Stimulated activated CD4-positive, alpha-beta T cell treated with anti-CD3 and anti-CD28 coated beads, Interleukin-4, amount 100 ng/mL, for 1 hour (primary cell): ENCODE results near the gene KRCC1.

Experiments used
- DNase-seq: peaks from one replicate; pipeline ENCODE4 v3.0.0-alpha.2; 2020

Gene KRCC1

DNA sequence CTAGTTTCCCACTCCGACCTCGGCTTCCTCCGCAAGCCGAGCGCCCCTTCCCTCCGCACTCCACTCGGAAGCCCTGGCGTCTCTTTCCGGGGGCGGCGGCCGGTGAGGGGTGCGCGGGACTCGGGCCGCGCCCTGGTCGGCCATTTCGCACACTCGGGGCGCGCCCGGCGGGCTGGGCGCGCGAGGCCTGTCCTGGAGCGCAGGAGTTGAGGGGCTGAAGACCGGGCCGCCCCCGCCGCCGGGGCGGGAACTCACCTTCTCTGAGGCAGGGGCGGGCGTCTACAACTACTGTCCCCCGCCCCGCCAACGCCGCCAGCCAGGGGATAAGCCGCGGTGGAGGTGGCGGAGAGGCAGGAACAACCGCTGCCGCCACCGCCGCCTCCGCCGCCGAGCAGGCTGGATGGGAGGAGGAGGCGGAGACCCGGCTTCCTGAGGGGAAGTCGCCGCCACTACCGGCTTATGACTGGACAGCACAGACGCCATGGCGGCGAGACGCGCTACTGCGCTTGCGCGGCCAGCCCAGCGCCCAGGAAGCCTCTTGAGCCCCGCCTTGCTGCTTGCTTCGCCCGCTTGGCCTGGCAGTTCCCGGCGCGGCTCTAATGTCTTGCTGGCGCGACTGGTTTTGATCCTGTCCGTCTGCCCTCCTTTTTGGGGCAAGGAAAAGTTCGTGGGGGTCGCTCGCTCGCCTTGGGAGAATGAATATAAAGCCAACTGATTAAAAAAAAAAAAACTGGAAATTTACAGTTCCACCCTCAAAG lies at the start of gene KRCC1:
Gene KRCC1, minus strand, starts transcription at position 413 of the 758 bp plus-strand sequence. CDS start 27,220 bp downstream, outside the sequence.
- peak; percentile 93 for DNase-seq

- no peak for DNase-seq
Observed at GRCh38 chr2:88100489-88100858, 44.9 kb upstream of the KRCC1 start.

DNA sequence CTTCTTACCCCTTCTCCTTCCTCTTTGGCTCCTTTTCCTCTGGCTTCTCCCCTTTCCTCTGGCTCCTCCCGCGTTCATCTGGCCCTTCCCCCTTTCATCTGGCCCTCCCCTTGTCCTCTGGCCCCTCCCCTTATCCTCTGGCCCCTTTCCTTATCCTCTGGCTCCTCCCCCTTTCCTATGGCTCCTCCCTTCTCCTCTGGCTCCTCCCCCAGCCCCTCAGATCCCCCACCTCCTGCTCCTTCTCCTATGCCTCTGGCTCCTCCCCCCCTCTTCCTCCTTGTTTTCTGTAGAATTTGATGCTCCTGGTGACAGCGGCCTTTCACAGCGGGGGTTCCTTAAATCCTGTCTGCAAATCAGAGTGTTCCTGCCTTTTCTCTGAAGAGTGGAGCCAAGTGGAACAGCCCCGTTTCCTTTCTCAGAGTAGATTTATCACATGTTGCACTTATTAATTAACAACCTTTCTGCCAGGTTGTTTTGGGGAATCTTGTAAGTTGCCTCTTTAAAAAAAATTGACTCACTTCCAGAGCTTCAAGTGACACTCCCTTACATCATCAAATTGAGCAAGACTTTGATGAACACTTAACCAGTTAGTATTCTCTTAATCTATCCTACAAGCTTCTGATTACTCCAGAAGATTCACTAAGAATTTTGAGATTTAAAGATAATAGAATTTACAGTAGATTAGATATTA lies 44.4 kb upstream of the KRCC1 start:
- no peak for DNase-seq

DNA sequence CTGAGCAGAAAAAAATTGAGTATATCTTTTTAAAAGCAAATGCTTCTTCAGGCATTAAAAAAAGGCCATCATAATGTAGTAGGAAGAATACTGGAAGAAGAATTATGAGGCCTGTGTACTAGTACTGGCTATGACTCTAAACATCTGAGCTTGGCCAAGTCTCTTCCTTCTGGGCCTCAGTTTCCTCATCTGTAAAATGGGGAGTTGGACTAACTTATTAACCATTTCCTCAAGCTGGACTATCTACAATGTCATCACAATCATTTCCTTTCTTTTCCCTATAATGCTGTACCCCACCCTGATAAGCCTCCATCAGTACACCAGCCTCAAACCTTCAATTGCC lies 42.9 kb upstream of the KRCC1 start:
- DNase-seq: no peak

DNA sequence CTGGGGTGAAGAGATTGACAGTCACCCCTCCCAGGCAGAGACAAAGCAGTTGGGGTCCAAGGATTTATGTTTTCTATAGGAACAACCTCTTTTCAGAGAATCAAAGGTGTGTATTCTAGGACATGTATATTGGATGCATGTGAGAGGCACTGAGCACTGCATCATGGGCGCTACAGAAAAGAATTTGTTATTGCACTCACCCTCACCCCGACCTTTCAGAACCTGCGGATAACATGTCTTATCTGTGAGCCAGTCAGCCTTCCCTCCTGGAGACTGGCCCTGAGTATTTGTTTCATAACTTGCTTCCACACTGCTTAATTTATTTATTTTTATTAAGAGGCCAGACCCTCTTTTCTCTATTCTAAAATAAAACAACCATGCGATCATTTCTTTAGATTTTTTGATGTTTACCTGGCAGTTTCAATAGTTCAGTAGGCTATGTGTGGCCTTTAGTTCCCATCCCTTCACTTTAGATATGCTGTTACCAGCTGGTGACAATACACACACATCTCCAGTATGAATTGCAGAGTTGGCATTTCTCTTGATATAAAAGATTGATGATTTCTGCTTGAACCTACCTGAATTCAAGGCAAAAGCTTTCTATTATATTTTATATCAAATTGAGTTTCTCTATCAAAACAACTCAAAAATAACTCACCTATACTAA lies 42.4 kb upstream of the KRCC1 start:
- DNase-seq: no peak

GRCh38 chr2:88097192-88097591 lies 41.6 kb upstream of the KRCC1 start:
- DNase-seq: no peak

DNA sequence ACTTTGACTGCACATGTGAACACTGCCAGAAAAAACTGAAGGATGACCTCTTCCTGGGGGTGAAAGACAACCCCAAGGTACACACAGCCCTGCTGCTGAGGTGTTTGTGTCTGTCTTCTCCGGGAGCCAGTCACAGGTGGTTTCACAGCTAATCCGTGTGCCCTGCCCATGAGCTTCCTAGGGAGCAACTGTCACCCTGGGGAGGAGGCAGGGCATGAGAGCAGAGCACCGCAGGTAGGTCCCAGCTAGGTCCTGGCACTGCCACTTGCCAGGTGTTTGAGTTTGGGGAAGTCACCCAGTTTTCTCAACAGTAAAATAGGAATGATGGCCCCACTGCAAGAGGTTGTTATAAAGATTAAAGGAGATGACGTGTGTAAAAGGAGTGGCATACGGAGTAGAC lies 41.1 kb upstream of the KRCC1 start:
- DNase-seq: no peak

DNA sequence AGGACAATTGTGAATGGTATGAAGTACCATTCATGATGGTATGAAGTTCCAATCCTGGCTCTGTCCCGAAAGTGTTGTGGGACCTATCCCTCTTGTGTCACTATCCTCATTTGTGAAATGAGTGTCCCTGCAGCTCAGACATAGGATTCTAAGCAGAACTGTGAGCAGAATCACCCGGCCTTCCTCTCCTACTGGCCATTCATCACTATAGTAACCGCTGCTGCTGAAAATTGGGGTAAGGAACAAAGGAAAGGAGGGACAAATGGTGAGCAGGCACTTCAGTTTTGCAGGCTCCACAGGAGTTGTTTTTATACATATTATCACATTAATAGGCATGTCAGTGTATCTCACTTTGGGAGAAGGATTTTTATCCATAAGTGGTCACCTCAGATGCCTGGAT lies 39.4 kb upstream of the KRCC1 start:
- no peak for DNase-seq

- no peak for DNase-seq
Observed at GRCh38 chr2:88092773-88093172, 37.2 kb upstream of the KRCC1 start.

DNA sequence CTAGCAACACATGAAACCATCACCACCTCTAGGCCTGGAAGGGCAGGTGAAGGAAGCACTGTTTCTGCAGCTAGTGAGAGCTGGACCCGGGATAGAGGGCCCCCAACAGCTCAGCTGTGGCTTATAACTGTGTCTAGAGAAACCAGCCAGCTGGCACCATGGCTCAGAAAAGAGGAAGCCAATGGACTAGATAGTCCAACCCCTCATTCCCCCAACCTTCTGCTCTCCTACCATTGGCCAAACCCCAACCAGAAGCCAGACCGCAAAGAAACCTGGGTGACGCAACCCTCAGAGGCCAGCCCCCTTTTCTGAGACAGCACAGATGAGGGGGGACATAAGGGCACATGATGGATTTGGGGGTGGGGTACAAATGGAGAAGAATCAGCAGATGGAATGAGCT lies 36.4 kb upstream of the KRCC1 start:
- DNase-seq: no peak

GRCh38 chr2:88090446-88091283 lies 35.1 kb upstream of the KRCC1 start:
- DNase-seq: peak; percentile 60

DNA sequence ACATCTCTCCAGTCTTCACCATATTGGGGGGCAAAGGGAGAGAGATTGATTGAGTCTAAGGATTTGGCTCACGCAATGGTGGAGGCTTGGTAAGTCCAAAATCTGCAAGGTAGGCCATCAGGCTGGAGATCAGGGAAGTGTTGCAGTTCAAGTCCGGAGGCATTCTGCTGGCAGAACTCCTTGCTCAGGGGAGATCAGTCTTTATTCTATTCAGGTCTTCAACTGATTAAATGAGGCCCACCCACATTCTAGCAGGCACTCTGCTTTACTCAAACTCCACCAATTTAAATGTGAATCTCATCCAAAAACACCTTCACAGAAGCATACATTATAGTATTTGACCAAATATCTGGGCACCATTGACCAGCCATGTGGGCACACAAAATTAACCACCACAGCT lies 33.4 kb upstream of the KRCC1 start:
- no peak for DNase-seq

GRCh38 chr2:88087763-88088162 lies 32.2 kb upstream of the KRCC1 start:
- DNase-seq: no peak

DNA sequence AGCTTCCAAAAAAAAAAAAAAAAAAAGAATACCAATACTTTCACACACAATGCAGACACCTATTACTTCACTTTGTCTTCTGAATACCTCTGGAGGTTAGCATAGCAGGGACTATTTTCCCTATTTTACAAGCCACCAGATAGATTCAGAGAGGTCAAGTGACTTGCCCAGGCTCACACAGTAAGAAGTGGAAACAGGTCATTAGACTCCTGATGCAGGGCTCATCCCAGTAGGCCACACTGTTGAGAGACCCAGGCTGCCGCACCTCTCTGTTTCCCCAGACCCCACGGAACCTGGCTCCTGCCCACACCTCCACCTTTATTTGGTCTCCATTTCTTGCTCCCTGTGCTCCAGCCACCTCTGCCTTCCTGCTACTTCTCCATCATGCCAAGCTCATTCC lies 31.5 kb upstream of the KRCC1 start:
- DNase-seq: no peak

GRCh38 chr2:88086401-88086800 lies 30.8 kb upstream of the KRCC1 start:
- no peak for DNase-seq

- no peak for DNase-seq
Observed at GRCh38 chr2:88085602-88086001, 30.0 kb upstream of the KRCC1 start.

- DNase-seq: no peak
Observed at GRCh38 chr2:88085099-88085498, 29.5 kb upstream of the KRCC1 start.

DNA sequence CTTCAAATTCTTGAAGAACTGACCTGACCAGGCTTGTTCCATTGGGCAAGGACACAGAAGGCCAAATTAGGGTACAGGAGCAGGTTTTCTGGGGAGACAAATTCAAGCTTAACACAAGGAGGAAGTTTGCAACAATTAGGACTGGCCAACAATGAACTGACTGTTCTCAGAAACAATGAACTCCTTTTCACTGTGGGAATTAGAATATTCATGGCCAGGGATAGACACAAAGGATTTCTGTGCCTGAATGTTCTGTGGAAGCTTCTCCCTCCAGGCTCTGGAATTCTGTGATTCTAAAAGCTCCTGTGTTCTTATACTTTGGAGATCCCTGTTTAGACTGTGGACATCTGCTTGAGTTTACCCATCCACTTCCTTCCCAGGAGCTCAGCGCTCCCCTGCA lies 27.2 kb upstream of the KRCC1 start:
- DNase-seq: no peak

GRCh38 chr2:88081924-88082608 lies 26.5 kb upstream of the KRCC1 start:
- DNase-seq: no peak

- DNase-seq: no peak
Observed at GRCh38 chr2:88080545-88080944, 25.0 kb upstream of the KRCC1 start.

GRCh38 chr2:88078643-88079172 lies 23.1 kb upstream of the KRCC1 start:
- DNase-seq: no peak

GRCh38 chr2:88077080-88077479 lies 21.5 kb upstream of the KRCC1 start:
- no peak for DNase-seq
